PC-3 (cell line): Measurements from ENCODE around the gene ASB2. TPM values are rescaled to one million over a fixed set of nuclear protein-coding genes. Genes with fewer than 3 reads are reported as not detected.

ENCODE experiments used
- ATAC-seq: fragments of 200-7000 bp; cut with Tn5 transposase; 2 replicates; pipeline ENCODE4 v1.9.1; 2020; ENCODE audit warnings: mild to moderate bottlenecking, moderate library complexity
- BruUV-seq: library from RNA; stranded (reverse); fragments of 400-500 nt; replicated peaks from 2 replicates; lab custom pipeline; 2021; lab: Mats Ljungman, UMichigan
- CTCF ChIA-PET: fragments of 300-600 bp; sonication (Branson Sonifier 250); formaldehyde crosslinking; loops from one replicate; lab custom pipeline; 2022; ENCODE audit warnings: antibody characterized with exemption; lab: Charles Lee
- POLR2A ChIA-PET: fragments of 300-600 bp; sonication (Branson Sonifier 250); formaldehyde crosslinking; loops from one replicate; lab custom pipeline; 2022; ENCODE audit warnings: antibody characterized with exemption; ENCODE audit not compliant: unreplicated experiment; lab: Charles Lee
- DNase-seq: peaks from one replicate; pipeline ENCODE4 v3.0.0-alpha.2; 2015
- H2AFZ ChIP-seq: fragments of 300-600 bp; sonication (generic); 2 replicates; pipeline ENCODE4 v1.6.0; 2016; ENCODE audit warnings: antibody characterized with exemption, low read length
- H3F3A ChIP-seq: fragments of 300-600 bp; sonication (generic); one replicate; pipeline ENCODE4 v1.6.0; 2017; ENCODE audit warnings: antibody characterized with exemption, low read length, control low read depth, mild to moderate bottlenecking; ENCODE audit not compliant: unreplicated experiment
- H3K27ac ChIP-seq: fragments of 300-600 bp; sonication (generic); 2 replicates; pipeline ENCODE4 v1.5.1; 2016; ENCODE audit warnings: mild to moderate bottlenecking, low read length
- H3K27me3 ChIP-seq: fragments of 300-600 bp; sonication (generic); 2 replicates; pipeline ENCODE4 v1.6.1; 2016; ENCODE audit warnings: low read length, mixed read lengths
- H3K36me3 ChIP-seq: fragments of 300-600 bp; sonication (generic); 2 replicates; pipeline ENCODE4 v1.6.1; 2016; ENCODE audit warnings: low read depth, mixed run types, low read length, mixed read lengths
- H3K4me1 ChIP-seq: fragments of 300-600 bp; sonication (generic); 2 replicates; pipeline ENCODE4 v1.5.1; 2016; ENCODE audit warnings: low read length; ENCODE audit not compliant: insufficient read depth
- H3K4me2 ChIP-seq: fragments of 300-600 bp; sonication (generic); 2 replicates; pipeline ENCODE4 v1.6.0; 2016; ENCODE audit warnings: low read length
- H3K4me3 ChIP-seq: fragments of 300-600 bp; sonication (generic); 2 replicates; pipeline ENCODE4 v1.5.1; 2016; ENCODE audit warnings: mild to moderate bottlenecking, low read length, mixed read lengths
- H3K79me2 ChIP-seq: fragments of 300-600 bp; sonication (generic); 2 replicates; pipeline ENCODE4 v1.6.1; 2017; ENCODE audit warnings: low read length, mixed read lengths
- H3K9ac ChIP-seq: fragments of 300-600 bp; sonication (generic); 2 replicates; pipeline ENCODE4 v1.6.0; 2016; ENCODE audit warnings: mild to moderate bottlenecking, low read length
- H3K9me2 ChIP-seq: fragments of 300-600 bp; sonication (generic); replicated peaks from 2 replicates; pipeline ENCODE4 v1.6.1; 2016; ENCODE audit warnings: mixed run types, low read length, mixed read lengths
- H3K9me3 ChIP-seq: fragments of 300-600 bp; sonication (generic); 2 replicates; pipeline ENCODE4 v1.6.1; 2016; ENCODE audit warnings: low read length, mixed read lengths
- H4K20me1 ChIP-seq: fragments of 300-600 bp; sonication (generic); 2 replicates; pipeline ENCODE4 v1.6.1; 2016; ENCODE audit warnings: low read length, mixed read lengths
- EZH2 ChIP-seq: fragments of 300-600 bp; sonication (generic); IDR thresholded peaks from one replicate; pipeline ENCODE4 v1.6.1; 2017; ENCODE audit warnings: antibody characterized with exemption, mild to moderate bottlenecking, low read length; ENCODE audit not compliant: unreplicated experiment
- EZH2phosphoT487 ChIP-seq: fragments of 300-600 bp; sonication (generic); IDR thresholded peaks from 2 replicates; pipeline ENCODE4 v1.6.1; 2018; ENCODE audit warnings: mild to moderate bottlenecking, antibody characterized with exemption, low read length, borderline replicate concordance
- intact Hi-C: fragments of 100-400 bp; cut with micrococcal nuclease; formaldehyde crosslinking; loops from 2 replicates; pipeline ENCODE4 v1.9.0; 2023
- total RNA-seq: library from RNA; depleted of rRNA; stranded (reverse); fragments of >200 nt; gene quantifications from 2 replicates; pipeline ENCODE4 v1.2.3, GENCODE V29; 2014
- TF ChIP-seq, protein P1 (sequence below): fragments of 300-600 bp; sonication (generic); conservative IDR thresholded peaks from 2 replicates; pipeline ENCODE4 v1.5.1; 2017; ENCODE audit warnings: antibody characterized with exemption, low read depth, mild to moderate bottlenecking, low read length

The ASB2 gene
- total RNA-seq, 1 experiment from 2014 or later, result 0.22 TPM

DNA sequence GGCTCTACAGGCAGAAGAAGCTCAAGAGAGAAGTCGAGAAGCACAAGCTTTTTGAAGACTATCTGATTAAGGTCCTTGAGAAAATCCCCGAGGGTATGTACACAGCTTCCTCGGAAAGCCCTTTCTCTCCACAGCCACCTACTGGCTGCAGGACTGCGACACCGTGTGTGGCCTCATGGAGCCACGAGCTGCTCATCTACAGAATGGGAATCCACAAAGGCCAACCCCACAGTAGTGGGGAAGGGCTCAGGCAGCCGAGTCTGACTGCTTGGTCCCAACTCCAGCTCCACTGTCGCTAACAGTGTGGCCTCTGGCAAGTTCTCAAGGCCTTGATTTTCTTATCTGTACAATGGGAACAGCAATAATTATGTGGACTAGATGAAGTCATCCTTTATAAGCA lies 23.2 kb upstream of the ASB2 start:
- H2AFZ ChIP-seq, result no peak overlapping the region
- ChIA-PET POLR2A (no interaction called here), CTCF (interaction anchor here (0.7 kb wide), 1 partner anchor 1341 kb away, joined by 3 read pairs; no protein-coding TSS in a partner anchor)
- H3K27ac ChIP-seq, result no peak overlapping the region
- no peaks in the 10 kb centered on the region for H3F3A ChIP-seq
- BruUV-seq, result no TSS peak
- intact Hi-C loops, result no loop called here
- H3K4me1 ChIP-seq, result peaks cover 15% of the 10 kb centered on the region; the same call in 1 of the 2 replicates
- ATAC-seq, result no peak
- no peaks in the 10 kb centered on the region for H3K36me3 ChIP-seq
- H3K27me3 ChIP-seq, result no peaks in the 10 kb centered on the region
- H3K4me2 ChIP-seq, result no peak overlapping the region
- no peak overlapping the region for H3K4me3 ChIP-seq
- no peak for TF ChIP-seq EZH2phosphoT487
- TF ChIP-seq, protein P1, sequence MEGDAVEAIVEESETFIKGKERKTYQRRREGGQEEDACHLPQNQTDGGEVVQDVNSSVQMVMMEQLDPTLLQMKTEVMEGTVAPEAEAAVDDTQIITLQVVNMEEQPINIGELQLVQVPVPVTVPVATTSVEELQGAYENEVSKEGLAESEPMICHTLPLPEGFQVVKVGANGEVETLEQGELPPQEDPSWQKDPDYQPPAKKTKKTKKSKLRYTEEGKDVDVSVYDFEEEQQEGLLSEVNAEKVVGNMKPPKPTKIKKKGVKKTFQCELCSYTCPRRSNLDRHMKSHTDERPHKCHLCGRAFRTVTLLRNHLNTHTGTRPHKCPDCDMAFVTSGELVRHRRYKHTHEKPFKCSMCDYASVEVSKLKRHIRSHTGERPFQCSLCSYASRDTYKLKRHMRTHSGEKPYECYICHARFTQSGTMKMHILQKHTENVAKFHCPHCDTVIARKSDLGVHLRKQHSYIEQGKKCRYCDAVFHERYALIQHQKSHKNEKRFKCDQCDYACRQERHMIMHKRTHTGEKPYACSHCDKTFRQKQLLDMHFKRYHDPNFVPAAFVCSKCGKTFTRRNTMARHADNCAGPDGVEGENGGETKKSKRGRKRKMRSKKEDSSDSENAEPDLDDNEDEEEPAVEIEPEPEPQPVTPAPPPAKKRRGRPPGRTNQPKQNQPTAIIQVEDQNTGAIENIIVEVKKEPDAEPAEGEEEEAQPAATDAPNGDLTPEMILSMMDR, result no peak
- no peak for TF ChIP-seq EZH2
- H3K9me2 ChIP-seq, result no peaks in the 10 kb centered on the region
- no peaks in the 10 kb centered on the region for H3K79me2 ChIP-seq
- no peaks in the 10 kb centered on the region for H4K20me1 ChIP-seq
- no peak for DNase-seq
- no peak overlapping the region for H3K9ac ChIP-seq
- no peaks in the 10 kb centered on the region for H3K9me3 ChIP-seq

DNA sequence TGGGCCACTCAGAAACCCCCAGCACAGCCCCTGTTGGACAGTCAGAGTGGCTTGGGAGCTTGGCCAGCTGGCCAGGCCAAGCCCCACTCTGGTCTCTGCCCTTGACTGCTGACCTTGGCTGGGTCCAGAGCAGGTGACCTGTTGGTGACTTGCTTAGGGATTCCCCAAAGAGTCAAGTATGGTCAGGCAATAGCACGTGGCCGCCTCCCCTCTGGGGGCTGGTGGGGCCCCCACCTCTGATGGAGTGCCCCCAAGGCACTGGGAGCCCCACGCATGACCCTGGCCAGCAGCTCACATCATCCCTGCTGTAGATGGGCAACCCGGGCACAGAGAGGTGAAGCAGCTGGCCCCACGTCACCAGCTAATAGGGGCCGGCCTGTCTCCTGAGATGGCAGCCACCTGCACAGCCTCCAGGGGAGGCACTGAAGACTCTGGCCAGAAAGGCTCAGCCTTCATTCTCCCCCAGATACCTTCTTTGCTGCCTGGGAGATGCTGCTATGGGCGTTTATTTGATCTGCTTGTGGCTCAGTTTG lies 22.6 kb upstream of the ASB2 start:
- TF ChIP-seq EZH2phosphoT487 (no peak), EZH2 (no peak)
- TF ChIP-seq, protein P1, result no peak
- ATAC-seq (no peak), DNase-seq (no peak)
- BruUV-seq, result no TSS peak
- Histone ChIP-seq H3K27ac (no peak overlapping the region), H3K4me1 (peaks cover 16% of the 10 kb centered on the region; the same call in 1 of the 2 replicates), H3K9ac (no peak overlapping the region), H3K4me2 (no peak overlapping the region), H3K27me3 (no peaks in the 10 kb centered on the region), H3K4me3 (no peak overlapping the region), H4K20me1 (no peaks in the 10 kb centered on the region), H3K36me3 (no peaks in the 10 kb centered on the region), H3F3A (no peaks in the 10 kb centered on the region), H3K9me2 (no peaks in the 10 kb centered on the region), H3K9me3 (no peaks in the 10 kb centered on the region), H2AFZ (no peak overlapping the region), H3K79me2 (no peaks in the 10 kb centered on the region)
- ChIA-PET POLR2A (no interaction called here), CTCF (interaction anchor here (0.7 kb wide), 1 partner anchor 1341 kb away, joined by 3 read pairs; no protein-coding TSS in a partner anchor)
- intact Hi-C loops, result no loop called here
